ENCODE measurements around the gene INKA1.

The INKA1 gene

GRCh38 chr3:49769286-49769915 is 33.7 kb upstream of the INKA1 start:
- Histone ChIP-seq H3K27ac (ENCODE audit: low read length) (no peak overlapping the region), H3K79me2 (ENCODE audit: low read length) (peaks cover 81% of the 10 kb centered on the region), H3F3A (ENCODE audit: insufficient read depth, low read length) (no peaks in the 10 kb centered on the region; the same call in 1 of the 2 replicates), H3K9me3 (replicated peaks; ENCODE audit: insufficient read depth, low read length) (no peaks in the 10 kb centered on the region), H3K4me3 (ENCODE audit: low read length) (no peak overlapping the region), H3K9me2 (replicated peaks; ENCODE audit: insufficient read depth, low read length) (no peaks in the 10 kb centered on the region), H3K36me3 (replicated peaks; ENCODE audit: insufficient read depth, low read length) (no peaks in the 10 kb centered on the region), H2AFZ (ENCODE audit: low read length) (no peak overlapping the region), H3K27me3 (replicated peaks; ENCODE audit: insufficient read depth, low read length) (no peaks in the 10 kb centered on the region), H3K4me1 (ENCODE audit: low read length) (no peaks in the 10 kb centered on the region), H3K4me2 (ENCODE audit: low read depth, low read length) (no peak overlapping the region), H3K9ac (ENCODE audit: low read length) (no peak overlapping the region), H4K20me1 (ENCODE audit: insufficient read depth, low read length) (peaks cover 22% of the 10 kb centered on the region)
- no peak for DNase-seq
- TF ChIP-seq EZH2phosphoT487 (IDR thresholded peaks at IDR 0.05; ENCODE audit: low read length): no peak
- TF ChIP-seq EZH2 (optimal IDR thresholded peaks at IDR 0.05; ENCODE audit: low read depth, low read length): no peak
- no peak for TF ChIP-seq CTCF (IDR thresholded peaks at IDR 0.05; ENCODE audit: low read length)

GRCh38 chr3:49769926-49770325 is 33.1 kb upstream of the INKA1 start:
- Histone ChIP-seq H3K79me2 (ENCODE audit: low read length) (peaks cover 80% of the 10 kb centered on the region), H3K27me3 (replicated peaks; ENCODE audit: insufficient read depth, low read length) (no peaks in the 10 kb centered on the region), H3K36me3 (replicated peaks; ENCODE audit: insufficient read depth, low read length) (no peaks in the 10 kb centered on the region), H3K9ac (ENCODE audit: low read length) (no peak overlapping the region), H4K20me1 (ENCODE audit: insufficient read depth, low read length) (peaks cover 27% of the 10 kb centered on the region), H3K9me2 (replicated peaks; ENCODE audit: insufficient read depth, low read length) (no peaks in the 10 kb centered on the region), H3K9me3 (replicated peaks; ENCODE audit: insufficient read depth, low read length) (no peaks in the 10 kb centered on the region), H3K27ac (ENCODE audit: low read length) (no peak overlapping the region), H3K4me3 (ENCODE audit: low read length) (no peak overlapping the region), H2AFZ (ENCODE audit: low read length) (no peak overlapping the region), H3K4me1 (ENCODE audit: low read length) (no peaks in the 10 kb centered on the region), H3K4me2 (ENCODE audit: low read depth, low read length) (no peak overlapping the region), H3F3A (ENCODE audit: insufficient read depth, low read length) (no peaks in the 10 kb centered on the region; the same call in 1 of the 2 replicates)
- no peak for DNase-seq
- no peak for TF ChIP-seq EZH2 (optimal IDR thresholded peaks at IDR 0.05; ENCODE audit: low read depth, low read length)
- TF ChIP-seq EZH2phosphoT487 (IDR thresholded peaks at IDR 0.05; ENCODE audit: low read length): no peak
- no peak for TF ChIP-seq CTCF (IDR thresholded peaks at IDR 0.05; ENCODE audit: low read length)

- Histone ChIP-seq H3F3A (ENCODE audit: insufficient read depth, low read length) (no peaks in the 10 kb centered on the region; the same call in 1 of the 2 replicates), H3K4me2 (ENCODE audit: low read depth, low read length) (no peak overlapping the region), H4K20me1 (ENCODE audit: insufficient read depth, low read length) (peaks cover 29% of the 10 kb centered on the region), H2AFZ (ENCODE audit: low read length) (no peak overlapping the region), H3K9me3 (replicated peaks; ENCODE audit: insufficient read depth, low read length) (no peaks in the 10 kb centered on the region), H3K27ac (ENCODE audit: low read length) (no peak overlapping the region), H3K36me3 (replicated peaks; ENCODE audit: insufficient read depth, low read length) (no peaks in the 10 kb centered on the region), H3K27me3 (replicated peaks; ENCODE audit: insufficient read depth, low read length) (no peaks in the 10 kb centered on the region), H3K4me3 (ENCODE audit: low read length) (no peak overlapping the region), H3K4me1 (ENCODE audit: low read length) (no peaks in the 10 kb centered on the region), H3K9me2 (replicated peaks; ENCODE audit: insufficient read depth, low read length) (no peaks in the 10 kb centered on the region), H3K9ac (ENCODE audit: low read length) (no peak overlapping the region), H3K79me2 (ENCODE audit: low read length) (peaks cover 86% of the 10 kb centered on the region)
- DNase-seq: peak; percentile 13
- no peak for TF ChIP-seq CTCF (IDR thresholded peaks at IDR 0.05; ENCODE audit: low read length)
- TF ChIP-seq EZH2 (optimal IDR thresholded peaks at IDR 0.05; ENCODE audit: low read depth, low read length): no peak
- TF ChIP-seq EZH2phosphoT487 (IDR thresholded peaks at IDR 0.05; ENCODE audit: low read length): no peak
Observed at GRCh38 chr3:49771340-49771938, 31.6 kb upstream of the INKA1 start.

Measured in MM.1S (cell line).